Transverse colon (tissue), 4 donors: Measurements from ENCODE around the gene CRLF1.

Experiments
- CTCF ChIP-seq, 5 experiments: fragments of 200-600 bp in 3 of 5; fragments of 450-650 bp in 2 of 5; sonication (generic) in 3 of 5; IDR thresholded peaks; 1 replicate in 2 of 5; 2 replicates in 3 of 5; pipeline ENCODE4 v1.5.1; 2016 to 2017; ENCODE audit warnings: antibody characterized with exemption in 5 of 5, inconsistent platforms in 3 of 5, mild to moderate bottlenecking in 2 of 5, moderate library complexity in 1 of 5
- POLR2A ChIP-seq: fragments of 450-650 bp; IDR thresholded peaks from one replicate; pipeline ENCODE4 v1.6.1; 2016; ENCODE audit warnings: antibody characterized with exemption, mild to moderate bottlenecking, moderate library complexity
- POLR2AphosphoS5 ChIP-seq, 3 donors: sonication (generic); formaldehyde crosslinking; IDR thresholded peaks; one replicate each; pipeline ENCODE4 v1.6.1; 2016; ENCODE audit warnings: antibody characterized with exemption in 3 of 3

- TF ChIP-seq CTCF (IDR thresholded peaks at IDR 0.05) (no peak), POLR2AphosphoS5 (IDR thresholded peaks at IDR 0.05) (no peak), POLR2A (no peak)
These were observed 46.9 kb downstream of the CRLF1 start for GRCh38 chr19:18559685-18560084.
